ENCODE measurements around the gene OVOL2. TPM values are rescaled to one million over a fixed set of nuclear protein-coding genes. Genes with fewer than 3 reads are reported as not detected.

OVOL2 gene
- total and polyA plus RNA-seq, 2 of the 8 experiments (the other 6 are each of a cell fraction or from before 2014, with no cell fraction given): 11.0 to 11.4 TPM

GRCh38 chr20:18042229-18042628 is 15.5 kb downstream of the OVOL2 start (continued):
- no peak for TF ChIP-seq TEAD4 (IDR thresholded peaks at IDR 0.05; ENCODE audit: low read depth, low read length)
- TF ChIP-seq CREB1 (IDR thresholded peaks at IDR 0.05): no peak
- TF ChIP-seq, protein P1, sequence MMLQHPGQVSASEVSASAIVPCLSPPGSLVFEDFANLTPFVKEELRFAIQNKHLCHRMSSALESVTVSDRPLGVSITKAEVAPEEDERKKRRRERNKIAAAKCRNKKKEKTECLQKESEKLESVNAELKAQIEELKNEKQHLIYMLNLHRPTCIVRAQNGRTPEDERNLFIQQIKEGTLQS (IDR thresholded peaks at IDR 0.05; ENCODE audit: insufficient read depth, low read depth, low read length): no peak
- TF ChIP-seq SP4 (IDR thresholded peaks at IDR 0.05; ENCODE audit: low read length): no peak
- TF ChIP-seq NANOG (IDR thresholded peaks at IDR 0.05; ENCODE audit: insufficient read depth, low read depth, low read length, poor library complexity, severe bottlenecking): no peak
